ENCODE measurements around the gene LMTK2.

The LMTK2 gene

DNA sequence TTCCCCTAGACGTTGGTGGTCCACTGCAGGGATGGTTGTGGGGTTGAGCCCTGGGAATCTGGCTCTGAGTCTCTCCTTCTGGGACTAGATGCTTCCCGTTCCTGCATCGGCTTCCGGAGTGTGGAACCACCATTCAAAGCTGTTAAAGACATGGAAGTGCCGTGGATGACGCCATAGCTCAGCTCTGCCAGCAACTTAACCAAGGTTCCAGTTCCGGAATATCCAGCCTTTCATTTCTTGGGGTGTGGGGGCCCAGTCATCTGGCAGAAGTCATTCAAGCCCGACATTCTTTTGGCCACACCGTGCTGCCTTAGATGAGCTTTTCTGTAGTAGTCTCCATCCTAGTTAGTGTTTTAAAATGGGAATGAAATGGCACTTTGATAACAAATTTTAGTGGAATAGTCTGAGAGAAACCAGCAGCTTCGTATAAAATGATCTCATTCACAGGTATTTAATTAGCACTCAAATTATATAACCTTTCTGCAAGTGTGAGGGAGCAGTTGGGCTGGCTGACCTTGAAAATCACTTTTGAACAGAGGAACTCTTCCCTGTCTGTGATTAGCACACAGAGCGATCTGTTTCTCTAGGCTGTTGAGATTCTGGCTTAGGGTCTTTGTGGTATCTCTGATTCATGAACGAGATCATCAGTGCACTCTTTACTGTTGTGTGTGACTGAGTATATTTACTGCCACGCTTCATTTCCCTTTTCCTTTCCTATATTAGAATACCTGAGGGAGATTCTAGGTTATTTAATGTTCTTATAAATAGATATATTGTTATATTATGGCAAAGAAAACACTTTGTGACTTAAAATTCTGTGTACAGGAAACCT, 19.9 kb downstream of the LMTK2 start:
- H3K36me3 ChIP-seq (ENCODE audit: control insufficient read depth, insufficient read depth, low read length, severe bottlenecking): no peaks in the 10 kb centered on the region

DNA sequence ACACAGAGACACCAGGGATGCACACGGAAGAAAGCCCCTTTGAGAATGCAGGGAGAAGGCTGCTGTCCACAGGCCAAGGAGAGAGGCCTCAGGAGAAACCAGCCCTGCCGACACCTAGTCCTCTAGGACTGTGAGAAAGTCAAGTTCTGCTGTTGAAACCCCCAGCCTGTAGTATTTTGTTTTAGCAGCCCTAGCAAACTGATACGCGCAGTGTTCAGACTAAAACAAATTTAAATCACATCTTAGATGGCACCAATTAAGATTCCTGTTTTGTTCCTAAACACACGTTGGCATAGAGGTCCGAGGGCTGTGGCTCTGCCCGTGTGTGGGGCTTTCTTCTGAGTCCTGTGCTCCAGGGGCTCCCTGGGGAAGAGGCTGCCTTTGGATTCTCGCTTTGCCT, 21.7 kb downstream of the LMTK2 start:
- H3K9ac ChIP-seq (ENCODE audit: low read length): no peak overlapping the region
- no peaks in the 10 kb centered on the region for H3K27me3 ChIP-seq (replicated peaks; ENCODE audit: control insufficient read depth, insufficient read depth, low read length)
- H3K36me3 ChIP-seq (ENCODE audit: control insufficient read depth, insufficient read depth, low read length, severe bottlenecking): no peaks in the 10 kb centered on the region
- H3K9me3 ChIP-seq (ENCODE audit: control insufficient read depth, low read length): no peaks in the 10 kb centered on the region
- H3K4me1 ChIP-seq (ENCODE audit: control insufficient read depth, insufficient read depth, low read length): peaks cover 24% of the 10 kb centered on the region
- no peak overlapping the region for H3K4me3 ChIP-seq (ENCODE audit: low read length)
- DNase-seq (ENCODE audit: low read depth): no peak

More for the DNA sequence above, 19.9 kb downstream of the LMTK2 start:
- Histone ChIP-seq H3K9ac (ENCODE audit: low read length) (no peak overlapping the region), H3K4me1 (ENCODE audit: control insufficient read depth, insufficient read depth, low read length) (peaks cover 8% of the 10 kb centered on the region), H3K27me3 (replicated peaks; ENCODE audit: control insufficient read depth, insufficient read depth, low read length) (no peaks in the 10 kb centered on the region), H3K4me3 (ENCODE audit: low read length) (no peak overlapping the region), H3K9me3 (ENCODE audit: control insufficient read depth, low read length) (no peaks in the 10 kb centered on the region)
- no peak for DNase-seq (ENCODE audit: low read depth)

DNA sequence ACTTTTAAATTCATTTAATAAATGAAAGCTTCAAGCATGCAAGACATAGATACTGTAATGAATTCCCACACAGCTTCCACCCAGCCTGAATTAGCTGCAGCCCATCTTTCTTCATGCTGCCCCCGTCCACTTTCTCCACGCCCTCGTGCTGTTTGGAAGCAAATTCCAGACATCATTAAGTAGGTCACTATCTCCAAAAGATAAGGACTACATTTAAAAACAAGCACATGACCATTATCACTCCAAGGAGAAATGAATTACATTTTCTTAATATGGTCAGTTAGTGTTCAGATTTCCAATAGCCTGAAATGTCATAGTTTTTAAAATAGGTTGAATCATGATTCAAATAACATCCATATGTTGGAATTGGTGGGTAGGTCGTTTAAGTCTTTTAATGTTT, 24.3 kb downstream of the LMTK2 start:
- H3K36me3 ChIP-seq (ENCODE audit: control insufficient read depth, insufficient read depth, low read length, severe bottlenecking): no peaks in the 10 kb centered on the region
- peak overlapping the region; percentile 48 for H3K9ac ChIP-seq (ENCODE audit: low read length)
- H3K9me3 ChIP-seq (ENCODE audit: control insufficient read depth, low read length): no peaks in the 10 kb centered on the region
- H3K27me3 ChIP-seq (replicated peaks; ENCODE audit: control insufficient read depth, insufficient read depth, low read length): no peaks in the 10 kb centered on the region
- peak overlapping the region; percentile 70 for H3K4me3 ChIP-seq (ENCODE audit: low read length)
- no peak for DNase-seq (ENCODE audit: low read depth)
- H3K4me1 ChIP-seq (ENCODE audit: control insufficient read depth, insufficient read depth, low read length): peaks cover 32% of the 10 kb centered on the region

DNA sequence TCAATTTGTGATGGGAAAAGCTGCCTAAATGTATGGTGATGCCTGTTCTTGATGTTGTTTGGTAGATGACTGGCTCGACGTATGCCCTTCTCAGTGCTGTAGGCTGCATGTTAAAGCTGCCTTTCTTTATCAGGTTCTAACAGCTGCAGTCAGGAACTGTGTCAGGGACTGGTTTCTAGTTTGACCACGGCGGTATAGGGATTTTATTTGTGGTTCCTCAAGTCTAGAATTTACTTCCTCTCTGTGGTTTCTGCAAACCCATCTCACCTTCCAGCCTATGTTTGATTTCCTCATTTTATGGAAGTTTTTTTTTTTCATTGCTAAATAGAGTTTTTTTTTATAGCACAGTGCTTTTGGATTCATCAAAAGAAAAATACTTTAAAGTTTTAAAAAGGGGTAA, 26.5 kb downstream of the LMTK2 start:
- no peak overlapping the region for H3K9ac ChIP-seq (ENCODE audit: low read length)
- no peaks in the 10 kb centered on the region for H3K27me3 ChIP-seq (replicated peaks; ENCODE audit: control insufficient read depth, insufficient read depth, low read length)
- DNase-seq (ENCODE audit: low read depth): no peak
- H3K36me3 ChIP-seq (ENCODE audit: control insufficient read depth, insufficient read depth, low read length, severe bottlenecking): no peaks in the 10 kb centered on the region
- H3K4me1 ChIP-seq (ENCODE audit: control insufficient read depth, insufficient read depth, low read length): peaks cover 32% of the 10 kb centered on the region
- H3K4me3 ChIP-seq (ENCODE audit: low read length): no peak overlapping the region
- no peaks in the 10 kb centered on the region for H3K9me3 ChIP-seq (ENCODE audit: control insufficient read depth, low read length)

DNA sequence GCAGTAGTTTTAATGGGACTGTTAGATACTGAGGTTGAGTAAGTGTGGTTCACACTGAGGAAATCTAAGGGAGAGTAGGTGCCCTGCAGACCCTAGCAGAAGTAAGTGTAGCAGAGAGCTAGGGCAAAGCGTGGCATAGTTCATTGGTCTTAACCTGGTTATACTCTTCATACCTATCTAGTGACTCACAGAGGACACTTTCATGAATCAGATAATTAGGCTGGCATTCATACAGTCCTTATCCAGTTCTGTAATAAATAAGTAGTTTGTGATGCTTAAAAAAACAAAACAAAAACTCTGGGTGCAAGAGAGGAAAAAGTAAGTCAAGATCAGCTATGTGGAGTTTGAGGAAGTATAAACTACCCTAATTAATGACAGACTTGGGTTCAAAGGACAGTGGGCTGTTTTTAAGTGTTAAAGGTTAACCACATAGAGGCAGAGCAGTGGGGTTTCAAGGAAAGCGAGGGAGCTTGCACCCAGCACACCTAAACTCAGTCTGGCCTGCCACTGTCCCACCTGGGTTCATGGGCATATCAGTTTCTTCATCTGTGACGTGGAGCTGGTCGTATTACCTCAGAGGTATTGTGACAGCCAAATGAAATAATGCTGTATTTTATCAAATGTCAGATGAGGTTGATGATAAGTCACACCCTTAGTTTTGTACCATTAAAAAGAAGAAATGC, 27.1 kb downstream of the LMTK2 start:
- peaks cover 3% of the 10 kb centered on the region for H3K36me3 ChIP-seq (ENCODE audit: control insufficient read depth, insufficient read depth, low read length, severe bottlenecking)
- H3K4me3 ChIP-seq (ENCODE audit: low read length): no peak overlapping the region
- DNase-seq (ENCODE audit: low read depth): peak; percentile 14
- H3K27me3 ChIP-seq (replicated peaks; ENCODE audit: control insufficient read depth, insufficient read depth, low read length): no peaks in the 10 kb centered on the region
- peaks cover 32% of the 10 kb centered on the region for H3K4me1 ChIP-seq (ENCODE audit: control insufficient read depth, insufficient read depth, low read length)
- no peak overlapping the region for H3K9ac ChIP-seq (ENCODE audit: low read length)
- H3K9me3 ChIP-seq (ENCODE audit: control insufficient read depth, low read length): no peaks in the 10 kb centered on the region

DNA sequence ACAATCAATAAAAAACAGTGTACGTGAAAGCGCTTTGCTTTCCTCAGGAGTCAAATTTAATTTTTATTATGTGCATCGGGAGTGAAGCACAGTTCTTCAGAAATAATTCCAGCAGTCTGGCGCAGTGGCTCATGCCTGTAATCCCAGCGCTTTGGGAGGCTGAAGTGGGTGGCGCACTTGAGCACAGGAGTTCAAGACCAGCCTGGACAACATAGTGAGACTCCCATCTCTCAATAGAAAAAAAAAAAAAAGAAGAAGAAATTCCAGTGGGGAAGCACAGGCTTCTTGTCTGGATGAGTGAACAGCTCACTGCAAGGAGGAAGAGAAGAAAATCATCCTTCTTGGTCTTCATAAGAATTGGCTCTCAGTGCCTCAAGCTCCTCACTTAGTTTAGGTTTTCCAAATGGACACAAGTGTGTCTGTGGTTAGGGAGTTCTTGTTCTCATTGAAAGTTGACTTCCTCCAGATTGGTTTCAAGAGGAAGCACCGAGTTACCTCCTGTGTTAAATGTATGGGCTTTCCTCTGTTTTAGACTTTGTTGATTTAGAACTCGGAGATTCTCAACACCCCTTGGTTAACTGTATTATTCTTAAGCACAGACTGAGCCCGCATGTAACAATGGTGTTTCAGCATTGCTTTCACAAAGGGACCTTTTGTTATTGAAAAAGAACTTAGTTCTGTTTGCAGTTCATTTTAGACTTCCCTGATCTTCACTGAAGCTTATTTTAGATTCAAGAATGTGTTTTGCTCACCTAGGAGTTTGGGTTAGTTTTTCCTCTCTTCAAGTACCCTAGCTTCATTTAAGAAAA, 28.0 kb downstream of the LMTK2 start:
- H3K36me3 ChIP-seq (ENCODE audit: control insufficient read depth, insufficient read depth, low read length, severe bottlenecking): peaks cover 9% of the 10 kb centered on the region
- no peak overlapping the region for H3K9ac ChIP-seq (ENCODE audit: low read length)
- no peak for DNase-seq (ENCODE audit: low read depth)
- peaks cover 32% of the 10 kb centered on the region for H3K4me1 ChIP-seq (ENCODE audit: control insufficient read depth, insufficient read depth, low read length)
- no peaks in the 10 kb centered on the region for H3K9me3 ChIP-seq (ENCODE audit: control insufficient read depth, low read length)
- H3K4me3 ChIP-seq (ENCODE audit: low read length): no peak overlapping the region
- H3K27me3 ChIP-seq (replicated peaks; ENCODE audit: control insufficient read depth, insufficient read depth, low read length): no peaks in the 10 kb centered on the region

DNA sequence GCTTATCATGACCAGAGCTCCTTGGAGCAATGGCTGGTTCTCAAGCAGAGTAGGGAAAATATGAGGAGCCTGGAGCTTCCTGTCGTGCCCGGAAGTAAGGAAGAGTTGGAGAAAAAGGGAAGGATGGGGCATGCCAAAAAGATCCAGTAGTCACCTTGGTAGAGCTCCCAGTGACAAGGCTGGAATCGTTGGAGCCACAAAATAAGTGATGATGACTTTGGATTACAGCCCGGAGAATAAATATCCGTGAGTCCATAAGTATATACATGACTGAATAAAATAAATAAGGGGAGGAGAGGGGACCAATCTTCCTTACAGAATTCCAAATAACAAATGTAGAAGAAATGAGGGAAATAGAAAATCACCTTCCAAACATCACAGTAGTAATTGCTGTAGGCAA, 29.3 kb downstream of the LMTK2 start:
- no peak for DNase-seq (ENCODE audit: low read depth)
- H3K36me3 ChIP-seq (ENCODE audit: control insufficient read depth, insufficient read depth, low read length, severe bottlenecking): peaks cover 12% of the 10 kb centered on the region
- no peak overlapping the region for H3K9ac ChIP-seq (ENCODE audit: low read length)
- no peak overlapping the region for H3K4me3 ChIP-seq (ENCODE audit: low read length)
- H3K9me3 ChIP-seq (ENCODE audit: control insufficient read depth, low read length): no peaks in the 10 kb centered on the region
- peaks cover 30% of the 10 kb centered on the region for H3K4me1 ChIP-seq (ENCODE audit: control insufficient read depth, insufficient read depth, low read length)
- no peaks in the 10 kb centered on the region for H3K27me3 ChIP-seq (replicated peaks; ENCODE audit: control insufficient read depth, insufficient read depth, low read length)

DNA sequence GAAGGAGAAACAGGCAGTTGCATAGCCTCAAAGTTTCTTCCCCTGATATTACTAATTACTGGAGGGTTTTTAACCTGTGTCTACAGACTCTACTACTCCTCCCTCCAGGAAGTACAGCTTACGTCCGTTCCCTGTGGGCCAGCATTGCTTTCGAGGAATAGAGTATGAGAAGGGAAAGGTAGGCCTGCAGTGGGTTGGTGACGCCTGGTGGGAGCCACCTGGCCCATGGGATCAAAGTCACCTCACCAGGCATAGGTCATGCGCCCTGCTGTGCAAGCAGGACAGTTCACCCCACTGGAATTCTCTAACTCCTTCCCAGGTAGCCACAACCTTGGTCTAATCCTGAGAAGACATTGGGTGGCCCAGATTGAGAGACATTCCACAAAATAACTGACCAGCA, 29.8 kb downstream of the LMTK2 start:
- H3K4me1 ChIP-seq (ENCODE audit: control insufficient read depth, insufficient read depth, low read length): peaks cover 30% of the 10 kb centered on the region
- H3K27me3 ChIP-seq (replicated peaks; ENCODE audit: control insufficient read depth, insufficient read depth, low read length): no peaks in the 10 kb centered on the region
- peaks cover 12% of the 10 kb centered on the region for H3K36me3 ChIP-seq (ENCODE audit: control insufficient read depth, insufficient read depth, low read length, severe bottlenecking)
- no peak for DNase-seq (ENCODE audit: low read depth)
- no peaks in the 10 kb centered on the region for H3K9me3 ChIP-seq (ENCODE audit: control insufficient read depth, low read length)
- H3K9ac ChIP-seq (ENCODE audit: low read length): no peak overlapping the region
- H3K4me3 ChIP-seq (ENCODE audit: low read length): no peak overlapping the region

DNA sequence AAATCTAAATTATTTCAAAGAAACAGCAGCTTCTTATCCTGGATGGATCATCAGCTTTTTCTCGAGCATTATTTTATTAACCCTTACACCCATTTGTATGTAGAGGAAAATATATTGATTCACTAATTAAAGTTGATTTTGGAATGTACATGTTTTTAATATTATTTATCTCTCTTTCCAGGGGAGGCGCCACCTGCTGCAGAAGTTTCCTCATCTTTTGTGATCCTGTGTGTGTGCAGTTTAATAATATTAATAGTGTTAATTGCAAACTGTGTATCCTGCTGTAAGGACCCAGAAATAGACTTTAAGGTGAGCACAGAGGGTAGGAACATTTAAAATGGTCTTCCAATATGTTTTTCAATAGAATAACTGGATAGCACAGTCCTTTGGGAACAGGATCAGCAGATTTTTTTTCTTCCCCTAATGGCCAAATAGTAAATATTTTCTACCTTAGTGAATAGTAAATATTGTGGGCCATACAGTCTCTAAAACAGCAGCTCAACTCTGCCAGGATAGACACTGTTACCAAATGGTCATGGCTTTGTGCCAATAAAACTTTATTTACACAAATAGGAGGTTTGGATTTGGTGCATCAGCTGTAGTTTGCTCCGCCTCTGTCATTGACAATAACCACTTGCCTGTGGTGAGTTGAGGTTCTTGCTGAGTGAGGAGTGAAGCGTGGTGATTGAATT, 30.6 kb downstream of the LMTK2 start:
- H3K36me3 ChIP-seq (ENCODE audit: control insufficient read depth, insufficient read depth, low read length, severe bottlenecking): peaks cover 16% of the 10 kb centered on the region
- DNase-seq (ENCODE audit: low read depth): no peak

DNA sequence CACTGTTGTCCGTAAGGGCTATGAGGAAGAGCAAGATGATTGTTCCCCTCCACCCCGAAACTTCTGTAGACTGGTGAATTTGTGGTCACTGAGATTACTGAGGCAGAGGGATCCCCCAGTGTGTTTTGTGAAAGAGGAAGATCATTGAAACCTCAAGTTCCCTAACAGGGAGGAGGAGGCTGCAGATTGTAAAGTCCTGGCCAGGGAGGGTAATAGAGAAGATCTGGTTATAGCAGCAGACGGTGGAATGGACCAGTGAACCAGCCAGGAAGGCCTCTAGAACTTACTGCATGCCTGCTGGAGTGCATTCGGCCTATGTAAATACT, 31.1 kb downstream of the LMTK2 start:
- H3K9ac ChIP-seq (ENCODE audit: low read length): no peak overlapping the region
- H3K9me3 ChIP-seq (ENCODE audit: control insufficient read depth, low read length): no peaks in the 10 kb centered on the region
- H3K4me3 ChIP-seq (ENCODE audit: low read length): no peak overlapping the region
- H3K36me3 ChIP-seq (ENCODE audit: control insufficient read depth, insufficient read depth, low read length, severe bottlenecking): peaks cover 19% of the 10 kb centered on the region
- H3K4me1 ChIP-seq (ENCODE audit: control insufficient read depth, insufficient read depth, low read length): peaks cover 18% of the 10 kb centered on the region
- DNase-seq (ENCODE audit: low read depth): no peak
- no peaks in the 10 kb centered on the region for H3K27me3 ChIP-seq (replicated peaks; ENCODE audit: control insufficient read depth, insufficient read depth, low read length)

More for the DNA sequence above, 30.6 kb downstream of the LMTK2 start:
- H3K27me3 ChIP-seq (replicated peaks; ENCODE audit: control insufficient read depth, insufficient read depth, low read length): no peaks in the 10 kb centered on the region
- peaks cover 23% of the 10 kb centered on the region for H3K4me1 ChIP-seq (ENCODE audit: control insufficient read depth, insufficient read depth, low read length)
- H3K9me3 ChIP-seq (ENCODE audit: control insufficient read depth, low read length): no peaks in the 10 kb centered on the region
- no peak overlapping the region for H3K4me3 ChIP-seq (ENCODE audit: low read length)
- H3K9ac ChIP-seq (ENCODE audit: low read length): no peak overlapping the region

DNA sequence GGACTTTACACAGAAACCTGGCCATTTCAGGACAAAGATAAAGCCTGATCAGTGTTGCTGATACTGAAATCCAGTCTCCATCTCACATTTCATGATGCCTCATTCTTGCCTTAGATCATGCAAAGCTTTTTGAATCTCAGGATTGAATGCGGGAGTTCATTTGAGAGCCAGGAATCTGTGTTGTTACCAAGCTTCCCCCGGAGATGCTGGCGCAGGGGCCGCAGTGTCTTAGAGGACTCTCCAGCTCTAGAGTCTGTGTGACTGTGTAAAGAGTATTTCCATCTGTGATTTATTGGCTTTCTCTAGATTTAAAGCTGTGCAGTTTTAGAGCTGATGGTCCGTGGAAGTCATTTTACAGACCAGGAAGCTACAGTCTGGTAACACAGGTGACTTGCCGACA, 32.0 kb downstream of the LMTK2 start:
- H3K36me3 ChIP-seq (ENCODE audit: control insufficient read depth, insufficient read depth, low read length, severe bottlenecking): peaks cover 20% of the 10 kb centered on the region
- H3K9me3 ChIP-seq (ENCODE audit: control insufficient read depth, low read length): no peaks in the 10 kb centered on the region
- no peak overlapping the region for H3K9ac ChIP-seq (ENCODE audit: low read length)
- no peak overlapping the region for H3K4me3 ChIP-seq (ENCODE audit: low read length)
- DNase-seq (ENCODE audit: low read depth): no peak
- no peaks in the 10 kb centered on the region for H3K27me3 ChIP-seq (replicated peaks; ENCODE audit: control insufficient read depth, insufficient read depth, low read length)
- peaks cover 10% of the 10 kb centered on the region for H3K4me1 ChIP-seq (ENCODE audit: control insufficient read depth, insufficient read depth, low read length)
